GM21825 (cell line): ENCODE results near the gene SMURF2.
"Not testable (repeated sequence)": the region's sequence is repeated elsewhere in the genome, so short reads cannot be mapped to it uniquely, and the experiment has no call there.

Experiments
- ATAC-seq: cut with Tn5 transposase; IDR thresholded peaks from one replicate; pipeline ENCODE4 v1.9.1; 2021; ENCODE audit warnings: mild to moderate bottlenecking, moderate library complexity; ENCODE audit not compliant: unreplicated experiment

The SMURF2 gene

GRCh38 chr17:64599187-64599676 is 62.9 kb downstream of the SMURF2 start:
- ATAC-seq = peak; percentile 84

DNA sequence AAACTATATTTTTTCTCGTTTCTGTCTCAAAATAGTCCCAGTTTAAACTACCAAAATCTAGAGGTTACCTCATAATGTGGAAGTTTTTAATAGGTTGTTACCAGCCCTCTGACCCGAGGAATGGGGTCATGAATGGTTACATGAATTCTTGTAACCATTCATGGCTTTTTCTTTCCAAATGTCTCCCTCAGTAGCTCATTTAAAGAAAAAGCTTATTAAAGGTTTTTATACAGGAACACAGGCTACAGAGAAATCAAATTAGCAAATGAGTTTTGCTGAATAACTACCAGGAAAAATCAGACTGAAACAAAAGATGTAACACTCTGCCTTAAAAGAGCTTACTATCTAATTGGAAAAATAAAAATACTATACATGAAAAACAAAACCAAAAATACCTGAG is 63.4 kb downstream of the SMURF2 start:
- no peak for ATAC-seq

GRCh38 chr17:64596988-64597387 is 65.1 kb downstream of the SMURF2 start:
- no peak for ATAC-seq

DNA sequence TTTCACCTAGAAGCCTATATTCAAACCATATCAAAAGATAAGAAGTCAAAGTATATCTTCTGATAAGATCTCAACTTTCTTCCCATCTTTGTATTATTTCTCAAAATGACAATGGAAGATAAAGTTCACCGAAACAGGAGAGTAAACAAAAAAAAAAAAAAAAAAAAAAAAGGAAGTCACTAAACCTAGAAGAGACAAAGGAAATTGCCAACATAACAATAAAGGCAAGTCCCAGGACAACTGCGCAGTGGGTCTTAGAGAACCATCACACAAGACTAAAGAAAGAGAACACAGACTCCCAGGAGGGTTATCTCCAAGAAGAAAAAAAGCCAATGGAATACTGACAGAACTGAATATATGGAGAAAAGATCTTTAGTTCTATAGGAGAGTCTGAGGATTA is 65.7 kb downstream of the SMURF2 start:
- no peak for ATAC-seq

DNA sequence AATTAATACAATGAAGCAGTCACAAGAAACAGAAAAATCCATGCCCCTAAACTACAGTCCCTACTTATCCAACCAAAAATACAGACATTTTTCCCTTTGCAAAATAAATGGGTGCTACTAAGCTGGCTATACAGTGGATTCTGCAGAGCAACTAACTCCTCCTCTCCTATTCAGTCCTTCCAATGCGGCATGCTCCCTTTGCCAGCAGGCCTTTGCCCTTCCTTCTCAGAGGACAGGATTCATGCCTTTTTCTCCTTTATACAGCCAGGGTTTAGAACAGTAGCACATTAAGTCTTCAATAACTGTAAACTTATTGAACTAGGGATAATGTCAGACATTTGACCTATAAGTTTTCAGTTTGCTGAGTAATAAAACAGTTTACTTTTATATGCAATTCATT is 70.2 kb downstream of the SMURF2 start:
- ATAC-seq = no peak

GRCh38 chr17:64585146-64585545 is 77.0 kb downstream of the SMURF2 start:
- ATAC-seq = no peak

- ATAC-seq = no peak
These were observed 79.1 kb downstream of the SMURF2 start for GRCh38 chr17:64583038-64583437.

DNA sequence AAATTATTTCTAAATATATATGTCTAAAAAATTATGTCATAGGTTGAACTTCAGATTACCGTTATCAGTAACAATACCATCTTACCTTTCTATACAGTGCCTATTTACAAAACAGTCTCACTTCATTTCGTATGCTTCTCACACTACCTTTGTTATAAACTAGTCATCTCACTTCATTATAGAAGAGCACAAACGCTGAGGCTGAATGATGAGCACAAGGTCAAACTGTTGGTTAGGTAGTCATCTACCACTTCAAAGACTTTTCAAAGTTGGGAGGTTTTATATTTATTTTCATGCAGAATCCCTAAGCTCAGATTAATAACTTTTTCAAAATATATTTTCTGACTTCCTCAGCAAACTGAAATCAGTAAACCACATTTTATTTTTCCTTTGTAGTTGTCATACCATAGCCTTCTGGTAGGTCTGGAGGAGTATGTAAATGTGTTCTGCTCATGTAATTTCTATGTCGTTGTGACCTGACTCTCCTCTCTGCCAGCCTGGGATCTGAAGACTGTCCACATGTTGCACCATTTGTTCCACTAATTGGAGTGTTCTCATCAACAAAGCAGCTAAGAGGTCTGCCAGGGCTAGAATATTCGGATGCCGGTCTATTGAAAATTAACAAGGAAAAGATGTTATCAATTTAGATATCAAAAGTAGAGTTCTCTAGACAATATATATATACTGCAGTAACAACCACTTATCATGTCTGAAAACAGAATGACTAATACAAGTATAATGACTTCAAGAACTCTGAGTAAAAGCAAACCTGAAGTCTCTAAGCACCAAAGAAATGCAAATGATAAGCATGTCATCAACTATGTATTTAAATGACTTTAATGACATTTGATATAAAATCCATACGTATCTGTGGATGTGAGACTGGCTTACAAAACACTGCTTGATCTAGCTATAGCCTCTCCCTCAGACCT is 81.5 kb downstream of the SMURF2 start:
- no peak for ATAC-seq

DNA sequence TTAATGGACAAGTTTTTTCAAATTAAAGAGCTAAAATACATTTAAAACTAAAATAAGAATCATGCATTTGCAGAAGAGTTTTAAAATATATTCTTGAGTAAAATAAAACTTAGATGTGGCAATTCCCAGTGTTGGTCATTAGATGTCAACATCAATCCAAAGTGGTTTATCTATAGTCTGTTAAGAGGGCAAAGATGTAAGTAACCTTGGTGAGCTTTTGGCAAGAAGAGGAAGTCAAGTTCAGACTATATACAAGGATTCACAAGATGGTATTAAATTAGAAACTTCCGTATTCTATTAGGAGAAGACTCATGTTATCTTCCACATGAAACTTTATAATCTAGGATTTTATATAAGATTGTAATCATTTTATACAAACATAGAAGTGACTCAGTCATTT is 82.2 kb downstream of the SMURF2 start:
- ATAC-seq = no peak

DNA sequence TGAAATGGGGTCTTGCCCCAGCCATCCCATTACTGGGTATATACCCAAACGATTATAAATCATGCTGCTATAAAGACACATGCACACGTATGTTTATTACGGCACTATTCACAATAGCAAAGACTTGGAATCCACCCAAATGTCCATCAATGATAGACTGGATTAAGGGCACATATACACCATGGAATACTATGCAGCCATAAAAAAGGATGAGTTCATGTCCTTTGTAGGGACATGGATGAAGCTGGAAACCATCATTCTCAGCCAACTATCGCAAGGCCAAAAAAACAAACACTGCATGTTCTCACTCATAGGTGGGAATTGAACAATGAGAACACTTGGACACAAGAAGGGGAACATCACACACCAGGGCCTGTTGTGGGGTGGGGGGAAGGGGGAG is 85.1 kb downstream of the SMURF2 start:
- not testable (repeated sequence) for ATAC-seq

GRCh38 chr17:64575431-64575830 is 86.7 kb downstream of the SMURF2 start:
- no peak for ATAC-seq

- ATAC-seq = no peak
These were observed 87.5 kb downstream of the SMURF2 start for GRCh38 chr17:64574646-64575045.

DNA sequence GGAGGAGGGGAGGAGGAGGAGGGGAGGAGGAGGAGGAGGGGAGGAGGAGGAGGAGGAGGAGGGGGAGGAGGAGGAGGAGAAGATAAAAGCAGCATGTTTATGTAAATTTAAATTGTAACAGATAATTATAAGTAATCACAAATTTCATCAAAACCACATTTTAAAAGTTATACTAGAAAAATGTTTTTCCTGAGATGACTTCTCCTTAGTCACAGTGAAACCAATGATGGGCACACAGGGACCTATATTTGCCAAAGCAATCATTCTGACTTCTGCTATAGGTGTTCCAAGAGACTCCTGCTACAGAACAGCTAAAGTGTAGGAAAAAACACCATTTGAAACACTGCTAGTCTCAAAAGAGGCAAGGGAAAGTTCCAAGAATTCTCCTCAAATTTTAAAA is 88.9 kb downstream of the SMURF2 start:
- ATAC-seq = no peak

- no peak for ATAC-seq
These were observed 89.4 kb downstream of the SMURF2 start for GRCh38 chr17:64572682-64573154.

- no peak for ATAC-seq
These were observed 90.4 kb downstream of the SMURF2 start for GRCh38 chr17:64571746-64572145.

DNA sequence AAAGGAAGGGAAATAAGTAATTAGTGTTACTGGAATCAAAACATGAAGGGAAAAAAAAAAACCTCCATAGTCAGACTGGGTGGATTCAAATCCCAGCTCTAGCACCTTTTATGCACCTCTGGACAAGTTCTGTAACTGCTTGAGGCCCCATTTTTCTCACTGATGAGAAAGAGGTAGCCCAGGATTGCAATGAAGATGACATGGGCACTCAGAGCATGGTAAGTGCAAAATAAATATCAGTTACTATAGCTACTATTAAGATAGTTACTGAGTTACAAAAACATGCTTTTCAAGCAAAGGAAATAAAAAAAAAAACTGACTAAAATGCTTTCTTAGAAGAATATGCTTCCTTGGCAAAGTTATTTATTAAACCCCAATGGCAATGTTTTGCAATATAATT is 96.5 kb downstream of the SMURF2 start:
- no peak for ATAC-seq

DNA sequence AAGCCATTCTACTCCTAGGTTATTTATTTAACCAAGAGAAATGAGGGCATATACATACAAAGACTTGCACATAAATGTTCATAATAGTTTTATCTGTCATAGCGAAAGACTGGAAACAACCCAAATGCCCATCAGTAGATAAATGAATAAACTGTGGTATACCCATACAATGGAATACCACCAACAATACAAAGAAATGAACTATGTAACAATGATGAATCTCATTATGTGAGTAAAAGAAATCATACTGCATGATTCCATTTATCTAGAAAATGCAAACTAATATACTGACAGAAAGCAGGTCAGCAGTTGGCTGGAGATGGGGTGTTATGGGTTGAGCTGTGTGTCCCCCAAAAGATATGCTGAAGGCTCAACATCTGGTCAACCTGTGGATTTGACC is 98.0 kb downstream of the SMURF2 start:
- ATAC-seq = no peak

GRCh38 chr17:64555281-64555680 is 106.8 kb downstream of the SMURF2 start:
- ATAC-seq = no peak

- no peak for ATAC-seq
These were observed 108.0 kb downstream of the SMURF2 start for GRCh38 chr17:64554028-64554637.

DNA sequence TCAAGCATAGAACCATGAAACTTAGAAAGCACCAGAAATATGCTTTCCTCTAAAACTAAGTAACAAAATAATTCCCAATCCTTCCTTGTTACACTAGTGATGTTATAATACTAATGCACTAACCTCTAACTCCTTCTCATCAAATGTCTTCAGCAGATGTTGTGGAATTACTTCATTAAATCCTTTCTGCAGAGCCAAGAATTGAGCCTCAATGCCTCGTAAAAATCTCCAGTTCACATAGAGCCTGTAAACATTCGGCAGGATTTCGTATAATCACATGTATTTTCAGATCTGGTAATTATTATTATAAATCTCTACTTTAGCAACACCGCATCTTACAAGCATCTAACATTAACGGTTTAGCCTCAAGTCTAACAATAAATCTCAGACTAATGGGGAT is 110.6 kb downstream of the SMURF2 start:
- ATAC-seq = no peak

DNA sequence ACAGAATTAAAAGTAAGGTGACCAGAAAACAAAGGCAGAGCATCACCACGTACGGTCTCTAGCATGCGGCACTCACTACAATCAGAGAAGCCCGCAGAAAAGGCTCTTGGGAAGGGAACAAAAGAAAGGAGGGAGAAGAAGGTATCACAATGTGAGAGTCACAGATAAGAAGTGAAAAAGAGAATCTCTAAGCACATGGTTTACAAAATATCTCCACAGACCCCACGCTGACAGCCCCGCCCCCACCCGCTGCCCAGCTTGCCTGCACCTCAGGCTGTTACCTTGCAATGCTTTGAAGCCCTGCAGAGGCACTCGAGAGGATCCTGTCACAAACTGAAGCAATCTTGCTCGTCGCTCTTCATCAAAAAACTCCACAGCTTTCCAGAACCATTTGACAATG is 114.8 kb downstream of the SMURF2 start:
- no peak for ATAC-seq

DNA sequence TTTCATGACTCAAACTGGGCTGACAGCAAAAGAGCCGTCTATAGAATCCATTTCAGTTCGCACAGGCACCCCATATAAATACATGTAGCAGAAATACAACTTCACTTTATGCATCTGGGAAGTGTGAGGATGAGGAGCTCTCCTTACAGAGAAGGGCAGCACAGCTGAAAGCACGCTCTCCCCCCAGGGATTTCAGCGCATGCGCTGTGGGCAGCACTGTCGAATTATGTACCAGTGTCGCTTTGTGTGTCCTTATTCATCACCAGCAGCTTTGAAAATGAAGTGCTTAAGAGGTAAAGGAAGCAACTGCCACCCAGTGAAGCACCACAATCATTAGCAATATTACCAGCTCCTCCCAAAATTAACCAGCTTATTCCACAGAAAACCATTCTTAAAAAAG is 115.4 kb downstream of the SMURF2 start:
- no peak for ATAC-seq
